HG03469 (cell line): ENCODE results near the gene KRT27.
"Not testable (repeated sequence)": the region's sequence is repeated elsewhere in the genome, so short reads cannot be mapped to it uniquely, and the experiment has no call there.

ENCODE experiments used
- ATAC-seq: cut with Tn5 transposase; IDR thresholded peaks from one replicate; pipeline ENCODE4 v1.9.1; 2021; ENCODE audit warnings: mild to moderate bottlenecking, moderate library complexity, moderate number of reproducible peaks; ENCODE audit not compliant: unreplicated experiment

KRT27 gene

DNA sequence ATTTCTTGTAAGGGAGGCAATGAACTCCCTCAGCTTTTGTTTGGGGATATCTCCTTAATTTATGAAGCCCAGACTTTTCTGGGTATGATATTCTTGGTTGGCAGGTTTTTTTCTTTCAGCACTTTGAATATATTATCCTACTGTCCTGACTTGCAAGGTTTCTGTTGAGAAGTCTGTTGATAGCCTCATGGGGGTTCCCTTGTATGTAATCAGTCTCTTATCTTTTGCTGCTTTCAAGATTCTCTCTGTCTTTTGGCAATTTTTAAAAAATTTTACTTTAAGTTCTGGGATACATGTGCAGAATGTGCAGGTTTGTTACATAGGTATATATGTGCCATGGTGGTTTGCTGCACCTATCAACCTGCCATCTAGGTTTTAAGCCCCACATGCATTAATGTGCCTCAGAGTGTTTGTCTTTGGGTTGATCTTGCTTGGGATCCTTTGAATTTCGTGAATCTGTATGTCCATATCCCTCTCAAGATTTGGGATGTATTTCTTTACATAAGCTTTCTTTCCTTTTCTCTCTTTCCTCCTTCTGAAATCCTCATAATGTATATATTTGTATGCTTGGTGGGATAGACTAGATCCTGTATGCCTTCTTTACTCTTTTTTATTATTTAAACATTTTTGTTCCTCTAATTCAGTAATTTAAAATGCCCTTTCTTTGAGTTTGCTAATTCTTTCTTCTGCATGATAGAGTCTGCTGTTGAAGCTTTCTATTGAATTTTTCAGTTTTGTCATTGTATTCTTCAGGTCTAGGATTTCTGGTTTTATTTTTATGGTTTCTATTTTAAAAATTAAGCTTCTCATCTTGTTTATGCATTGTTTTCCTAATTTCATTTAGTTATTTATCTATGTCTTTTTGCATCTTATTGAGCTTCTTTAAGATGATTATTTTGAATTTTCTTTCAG is 22.0 kb downstream of the KRT27 start:
- ATAC-seq: no peak

DNA sequence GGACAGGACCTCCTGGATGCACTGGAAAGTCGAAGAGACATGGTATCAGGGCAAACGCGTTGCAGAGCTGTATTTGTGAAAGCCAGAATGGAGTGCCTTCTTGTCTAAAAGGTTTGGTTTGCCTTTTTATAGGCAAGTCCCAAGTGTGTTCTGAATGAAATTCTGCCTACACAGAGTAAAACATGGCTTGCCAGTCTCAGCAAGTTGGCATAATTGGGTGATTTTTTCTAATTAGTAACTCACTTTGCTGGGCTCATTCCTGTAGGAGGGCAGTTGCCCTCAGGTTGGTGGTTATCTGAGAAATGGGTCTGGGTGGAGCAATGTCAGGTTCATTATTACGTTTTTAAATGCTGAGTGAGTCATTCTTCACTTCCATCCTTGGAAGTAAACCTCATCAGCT is 27.1 kb downstream of the KRT27 start, which contains the start of gene KRT25:
Gene KRT25, minus strand, starts transcription at position 101 of the 400 bp plus-strand sequence. Its CDS starts 60 bp downstream, at position 41.
- no peak for ATAC-seq

DNA sequence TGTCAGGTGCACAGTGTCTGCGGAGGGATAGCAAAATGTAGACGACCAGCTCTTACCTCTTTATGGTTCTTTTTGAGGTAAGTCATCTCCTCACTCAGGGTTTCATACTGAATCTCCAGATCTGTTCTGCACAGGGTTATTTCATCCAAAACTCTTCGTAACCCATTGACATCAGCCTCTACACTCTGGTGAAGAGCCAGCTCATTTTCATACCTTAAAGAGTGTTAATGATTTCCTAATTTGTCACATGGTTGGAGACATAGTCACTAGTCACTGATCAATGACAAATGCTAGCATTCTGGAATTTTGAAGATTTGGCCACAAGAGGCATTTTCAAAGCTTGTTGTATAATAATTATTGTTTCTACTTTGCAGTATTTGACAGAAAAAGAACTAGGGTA is 28.5 kb downstream of the KRT27 start:
- ATAC-seq: no peak

DNA sequence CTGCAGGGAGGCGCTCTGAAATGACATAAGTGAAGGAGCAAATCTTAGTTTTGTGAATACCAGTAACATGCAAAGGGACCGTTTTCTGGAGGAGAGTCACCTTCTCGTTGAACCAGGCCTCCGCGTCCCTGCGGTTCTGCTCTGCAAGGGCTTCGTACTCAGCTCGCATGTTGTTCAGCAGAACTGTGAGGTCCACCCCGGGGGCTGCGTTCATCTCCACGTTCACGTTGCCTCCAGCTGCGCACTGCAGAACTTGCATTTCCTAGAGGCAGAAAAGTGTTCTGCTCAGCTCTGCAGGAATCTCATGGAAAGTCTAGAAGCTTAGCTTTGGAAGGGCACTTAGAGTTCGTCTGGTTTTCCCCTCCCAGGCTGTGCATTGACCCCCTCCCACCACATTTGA is 31.3 kb downstream of the KRT27 start:
- no peak for ATAC-seq

DNA sequence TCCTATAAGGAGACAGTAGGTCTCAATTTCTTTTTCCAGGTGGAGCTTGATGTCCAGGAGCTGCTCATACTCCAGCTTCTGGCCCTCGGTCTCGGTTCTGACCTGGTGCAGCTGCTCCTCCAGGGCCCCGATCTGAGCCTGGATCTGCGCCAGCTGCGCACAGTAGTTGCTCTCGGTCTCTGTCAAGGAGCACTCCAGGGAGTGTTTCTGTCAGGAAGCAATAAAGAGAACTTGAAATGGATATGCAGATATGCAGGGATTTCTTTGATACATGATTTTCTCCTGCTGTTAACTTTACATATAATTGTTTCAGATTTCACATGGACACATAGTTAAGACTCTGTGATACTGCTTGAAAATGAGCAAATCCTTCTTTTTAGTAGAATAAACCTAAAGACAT is 32.0 kb downstream of the KRT27 start:
- no peak for ATAC-seq

DNA sequence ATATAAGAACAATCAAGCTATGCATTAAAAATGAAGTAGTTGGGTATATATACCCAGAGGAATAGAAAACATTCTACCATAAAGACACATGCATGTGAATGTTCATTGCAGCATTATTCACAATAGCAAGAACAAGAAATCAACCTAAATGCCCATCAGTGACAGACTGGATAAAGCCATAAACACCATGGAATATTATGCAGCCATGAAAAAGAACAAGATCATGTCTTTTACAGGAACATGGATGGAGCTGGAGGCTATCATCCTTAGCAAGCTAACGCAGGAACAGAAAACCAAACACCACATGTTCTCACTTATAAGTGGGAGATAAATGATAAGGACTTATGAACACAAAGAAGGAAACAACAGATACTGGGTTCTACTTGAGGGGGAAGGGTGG is 33.7 kb downstream of the KRT27 start:
- not testable (repeated sequence) for ATAC-seq

DNA sequence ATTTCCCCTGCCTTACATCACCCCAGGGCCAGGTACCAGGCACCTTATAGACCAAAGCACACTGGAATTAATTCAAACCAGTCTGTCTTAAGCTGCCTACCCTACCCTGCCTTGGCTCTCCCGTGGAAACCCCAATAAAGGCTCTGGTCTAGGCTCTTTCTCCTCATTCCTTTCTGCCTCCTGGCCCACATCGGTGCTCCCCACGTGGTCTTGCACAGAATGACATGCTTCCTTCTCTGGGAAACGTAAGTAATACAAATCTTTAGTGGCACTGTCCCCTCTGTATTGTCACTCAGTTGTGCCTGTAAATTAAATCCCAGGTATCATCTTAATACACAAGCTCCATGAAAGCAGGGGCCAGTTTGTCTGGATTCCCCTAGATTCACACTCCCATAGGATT is 43.8 kb downstream of the KRT27 start:
- ATAC-seq: no peak

DNA sequence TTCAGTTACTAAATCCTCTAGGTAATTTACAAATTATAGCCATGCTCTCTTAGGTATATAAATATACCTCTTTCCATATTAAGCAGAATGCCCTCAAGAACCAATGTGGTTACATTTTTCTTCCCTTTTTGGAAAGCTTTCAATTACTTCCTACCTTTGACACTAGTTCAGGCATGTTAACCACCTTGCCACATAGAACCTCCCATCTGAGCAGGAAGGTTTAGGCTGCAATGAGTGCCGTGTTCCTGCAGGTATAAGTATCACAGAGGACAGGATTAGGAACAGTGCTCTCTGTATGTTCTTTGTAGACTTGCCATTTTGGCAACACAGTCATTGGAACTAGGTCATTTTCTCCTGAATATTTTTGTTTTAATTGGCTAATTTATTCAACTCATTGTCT is 47.3 kb downstream of the KRT27 start:
- ATAC-seq: no peak

DNA sequence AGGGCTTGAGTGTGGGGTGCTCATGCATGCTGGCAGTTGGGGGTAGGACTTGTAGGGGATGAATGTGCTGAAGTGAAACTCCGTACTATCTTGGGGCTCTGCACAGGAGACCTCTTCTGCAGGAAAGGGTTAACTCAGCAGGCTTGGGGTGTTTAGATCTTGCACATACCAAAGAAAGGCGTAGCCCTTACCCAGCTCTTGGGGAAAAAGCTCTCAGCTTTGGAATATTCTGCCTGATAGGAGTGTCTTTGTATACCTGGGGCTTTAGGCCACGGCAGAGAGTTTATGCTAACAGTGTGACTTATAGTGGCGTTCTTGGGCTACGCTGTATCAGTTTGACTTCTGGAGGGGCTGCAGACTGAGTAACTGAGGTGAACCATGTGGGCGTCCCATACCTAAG is 48.3 kb downstream of the KRT27 start:
- ATAC-seq: no peak

DNA sequence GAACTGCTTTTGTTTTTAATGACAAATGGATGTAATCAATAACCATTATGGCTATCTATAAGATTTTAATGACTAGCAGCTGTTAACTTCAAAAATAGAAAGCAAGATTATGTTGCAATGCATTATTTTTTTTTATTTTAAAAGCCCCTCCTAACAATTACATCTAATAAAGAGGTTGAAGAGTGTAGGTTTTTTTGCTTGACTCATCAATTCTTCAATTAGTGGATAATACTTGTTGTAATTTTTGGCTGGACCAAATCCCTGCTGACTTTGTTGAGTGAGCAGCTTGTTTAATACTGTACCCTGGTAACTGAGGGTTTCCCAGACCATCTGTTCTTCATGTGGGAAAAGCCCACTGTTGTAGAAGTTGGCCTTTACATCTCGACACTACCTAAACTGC is 51.4 kb downstream of the KRT27 start:
- no peak for ATAC-seq

DNA sequence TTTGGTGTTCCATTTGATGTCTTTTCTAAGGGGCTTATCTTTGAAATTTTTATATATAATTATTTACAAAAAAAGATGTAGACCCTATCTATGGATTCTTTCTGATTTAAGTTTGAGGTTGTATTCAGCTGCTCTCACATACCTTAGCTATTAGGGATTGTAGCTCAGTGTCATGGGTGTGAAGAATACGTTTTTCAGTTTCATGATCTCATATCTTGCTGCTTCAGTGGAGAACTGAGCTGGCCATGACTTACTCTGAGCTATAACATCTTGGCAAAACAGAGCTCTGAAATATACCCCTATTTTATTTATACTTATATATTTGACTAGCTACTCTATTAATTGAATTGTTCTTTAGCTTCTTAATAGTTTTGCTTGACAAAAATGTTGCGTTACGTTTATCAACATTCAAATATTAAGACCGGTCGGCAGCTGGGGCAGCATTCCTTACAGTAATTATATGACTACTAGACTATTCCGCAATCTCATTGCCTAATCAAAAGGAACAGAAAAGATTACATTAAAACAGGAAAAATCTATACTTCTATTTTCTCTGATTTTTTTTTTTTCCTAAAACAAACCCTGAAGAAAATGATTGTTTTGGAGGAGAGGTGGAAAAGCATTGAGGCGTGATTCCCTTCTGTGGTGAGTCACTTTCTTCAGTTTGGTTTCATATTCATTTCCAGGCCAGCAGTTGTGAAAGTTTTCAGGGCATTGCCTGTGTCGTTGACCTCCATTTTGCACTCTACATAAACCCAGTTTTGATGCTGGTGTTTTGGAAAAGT is 54.7 kb downstream of the KRT27 start:
- no peak for ATAC-seq

DNA sequence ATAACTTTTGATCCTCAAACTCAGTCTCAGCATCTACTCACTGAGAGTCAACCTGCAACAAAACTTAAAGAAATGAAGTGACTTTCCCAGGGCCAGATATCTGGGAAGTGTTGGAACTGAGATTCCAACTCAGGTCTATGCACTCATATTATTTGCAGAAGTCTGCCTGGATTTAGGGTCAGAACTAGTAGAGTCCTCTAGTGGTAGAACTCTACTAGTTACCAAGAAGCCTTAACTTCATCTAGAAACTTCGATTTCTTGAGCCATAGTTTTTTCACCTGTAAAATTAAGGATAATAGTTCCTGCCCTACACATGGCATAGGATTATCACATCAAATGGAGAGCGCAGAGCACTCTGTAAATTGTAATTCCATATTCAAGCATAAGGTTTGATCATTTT is 55.4 kb downstream of the KRT27 start:
- ATAC-seq: no peak
